Measurements from ENCODE around the gene ERC2. TPM values are rescaled to one million over a fixed set of nuclear protein-coding genes. Genes with fewer than 3 reads are reported as not detected.

ERC2 gene
- total and polyA plus RNA-seq, 2 of the 8 experiments (the other 6 are each of a cell fraction or from before 2014, with no cell fraction given), result 16.4 to 22.8 TPM

- TF ChIP-seq ASH2L (IDR thresholded peaks at IDR 0.05; ENCODE audit: low read length), result no peak
- TF ChIP-seq RXRA (IDR thresholded peaks at IDR 0.05; ENCODE audit: insufficient read depth, low read depth, low read length), result no peak
- no peak for TF ChIP-seq HDAC2 (IDR thresholded peaks at IDR 0.05; ENCODE audit: borderline replicate concordance in 1 of 2, low read depth in 2 of 2, low read length in 2 of 2)
- no peak for TF ChIP-seq MAX (IDR thresholded peaks at IDR 0.05)
- no peak for TF ChIP-seq CTCF (IDR thresholded peaks at IDR 0.05; ENCODE audit: control extremely low read depth in 1 of 3, insufficient read depth in 1 of 3, low read depth in 1 of 3, low read length in 3 of 3)
- TF ChIP-seq, protein P1, sequence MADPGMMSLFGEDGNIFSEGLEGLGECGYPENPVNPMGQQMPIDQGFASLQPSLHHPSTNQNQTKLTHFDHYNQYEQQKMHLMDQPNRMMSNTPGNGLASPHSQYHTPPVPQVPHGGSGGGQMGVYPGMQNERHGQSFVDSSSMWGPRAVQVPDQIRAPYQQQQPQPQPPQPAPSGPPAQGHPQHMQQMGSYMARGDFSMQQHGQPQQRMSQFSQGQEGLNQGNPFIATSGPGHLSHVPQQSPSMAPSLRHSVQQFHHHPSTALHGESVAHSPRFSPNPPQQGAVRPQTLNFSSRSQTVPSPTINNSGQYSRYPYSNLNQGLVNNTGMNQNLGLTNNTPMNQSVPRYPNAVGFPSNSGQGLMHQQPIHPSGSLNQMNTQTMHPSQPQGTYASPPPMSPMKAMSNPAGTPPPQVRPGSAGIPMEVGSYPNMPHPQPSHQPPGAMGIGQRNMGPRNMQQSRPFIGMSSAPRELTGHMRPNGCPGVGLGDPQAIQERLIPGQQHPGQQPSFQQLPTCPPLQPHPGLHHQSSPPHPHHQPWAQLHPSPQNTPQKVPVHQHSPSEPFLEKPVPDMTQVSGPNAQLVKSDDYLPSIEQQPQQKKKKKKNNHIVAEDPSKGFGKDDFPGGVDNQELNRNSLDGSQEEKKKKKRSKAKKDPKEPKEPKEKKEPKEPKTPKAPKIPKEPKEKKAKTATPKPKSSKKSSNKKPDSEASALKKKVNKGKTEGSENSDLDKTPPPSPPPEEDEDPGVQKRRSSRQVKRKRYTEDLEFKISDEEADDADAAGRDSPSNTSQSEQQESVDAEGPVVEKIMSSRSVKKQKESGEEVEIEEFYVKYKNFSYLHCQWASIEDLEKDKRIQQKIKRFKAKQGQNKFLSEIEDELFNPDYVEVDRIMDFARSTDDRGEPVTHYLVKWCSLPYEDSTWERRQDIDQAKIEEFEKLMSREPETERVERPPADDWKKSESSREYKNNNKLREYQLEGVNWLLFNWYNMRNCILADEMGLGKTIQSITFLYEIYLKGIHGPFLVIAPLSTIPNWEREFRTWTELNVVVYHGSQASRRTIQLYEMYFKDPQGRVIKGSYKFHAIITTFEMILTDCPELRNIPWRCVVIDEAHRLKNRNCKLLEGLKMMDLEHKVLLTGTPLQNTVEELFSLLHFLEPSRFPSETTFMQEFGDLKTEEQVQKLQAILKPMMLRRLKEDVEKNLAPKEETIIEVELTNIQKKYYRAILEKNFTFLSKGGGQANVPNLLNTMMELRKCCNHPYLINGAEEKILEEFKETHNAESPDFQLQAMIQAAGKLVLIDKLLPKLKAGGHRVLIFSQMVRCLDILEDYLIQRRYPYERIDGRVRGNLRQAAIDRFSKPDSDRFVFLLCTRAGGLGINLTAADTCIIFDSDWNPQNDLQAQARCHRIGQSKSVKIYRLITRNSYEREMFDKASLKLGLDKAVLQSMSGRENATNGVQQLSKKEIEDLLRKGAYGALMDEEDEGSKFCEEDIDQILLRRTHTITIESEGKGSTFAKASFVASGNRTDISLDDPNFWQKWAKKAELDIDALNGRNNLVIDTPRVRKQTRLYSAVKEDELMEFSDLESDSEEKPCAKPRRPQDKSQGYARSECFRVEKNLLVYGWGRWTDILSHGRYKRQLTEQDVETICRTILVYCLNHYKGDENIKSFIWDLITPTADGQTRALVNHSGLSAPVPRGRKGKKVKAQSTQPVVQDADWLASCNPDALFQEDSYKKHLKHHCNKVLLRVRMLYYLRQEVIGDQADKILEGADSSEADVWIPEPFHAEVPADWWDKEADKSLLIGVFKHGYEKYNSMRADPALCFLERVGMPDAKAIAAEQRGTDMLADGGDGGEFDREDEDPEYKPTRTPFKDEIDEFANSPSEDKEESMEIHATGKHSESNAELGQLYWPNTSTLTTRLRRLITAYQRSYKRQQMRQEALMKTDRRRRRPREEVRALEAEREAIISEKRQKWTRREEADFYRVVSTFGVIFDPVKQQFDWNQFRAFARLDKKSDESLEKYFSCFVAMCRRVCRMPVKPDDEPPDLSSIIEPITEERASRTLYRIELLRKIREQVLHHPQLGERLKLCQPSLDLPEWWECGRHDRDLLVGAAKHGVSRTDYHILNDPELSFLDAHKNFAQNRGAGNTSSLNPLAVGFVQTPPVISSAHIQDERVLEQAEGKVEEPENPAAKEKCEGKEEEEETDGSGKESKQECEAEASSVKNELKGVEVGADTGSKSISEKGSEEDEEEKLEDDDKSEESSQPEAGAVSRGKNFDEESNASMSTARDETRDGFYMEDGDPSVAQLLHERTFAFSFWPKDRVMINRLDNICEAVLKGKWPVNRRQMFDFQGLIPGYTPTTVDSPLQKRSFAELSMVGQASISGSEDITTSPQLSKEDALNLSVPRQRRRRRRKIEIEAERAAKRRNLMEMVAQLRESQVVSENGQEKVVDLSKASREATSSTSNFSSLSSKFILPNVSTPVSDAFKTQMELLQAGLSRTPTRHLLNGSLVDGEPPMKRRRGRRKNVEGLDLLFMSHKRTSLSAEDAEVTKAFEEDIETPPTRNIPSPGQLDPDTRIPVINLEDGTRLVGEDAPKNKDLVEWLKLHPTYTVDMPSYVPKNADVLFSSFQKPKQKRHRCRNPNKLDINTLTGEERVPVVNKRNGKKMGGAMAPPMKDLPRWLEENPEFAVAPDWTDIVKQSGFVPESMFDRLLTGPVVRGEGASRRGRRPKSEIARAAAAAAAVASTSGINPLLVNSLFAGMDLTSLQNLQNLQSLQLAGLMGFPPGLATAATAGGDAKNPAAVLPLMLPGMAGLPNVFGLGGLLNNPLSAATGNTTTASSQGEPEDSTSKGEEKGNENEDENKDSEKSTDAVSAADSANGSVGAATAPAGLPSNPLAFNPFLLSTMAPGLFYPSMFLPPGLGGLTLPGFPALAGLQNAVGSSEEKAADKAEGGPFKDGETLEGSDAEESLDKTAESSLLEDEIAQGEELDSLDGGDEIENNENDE (IDR thresholded peaks at IDR 0.05; ENCODE audit: insufficient replicate concordance, low read length), result no peak
Observed at GRCh38 chr3:55697177-55697865, 770.9 kb downstream of the ERC2 start (continued).

All from H1 (cell line).